VCaP (cell line): ENCODE data around the gene TYRP1.

Experiments used
- H3K27ac ChIP-seq: fragments of 450-650 bp; 2 replicates; pipeline ENCODE4 v1.5.1; 2017
- TF ChIP-seq, protein P1 (sequence below): fragments of 450-650 bp; conservative IDR thresholded peaks from 2 replicates; pipeline ENCODE4 v1.5.1; 2017; ENCODE audit warnings: mild to moderate bottlenecking, moderate library complexity

TYRP1 gene

DNA sequence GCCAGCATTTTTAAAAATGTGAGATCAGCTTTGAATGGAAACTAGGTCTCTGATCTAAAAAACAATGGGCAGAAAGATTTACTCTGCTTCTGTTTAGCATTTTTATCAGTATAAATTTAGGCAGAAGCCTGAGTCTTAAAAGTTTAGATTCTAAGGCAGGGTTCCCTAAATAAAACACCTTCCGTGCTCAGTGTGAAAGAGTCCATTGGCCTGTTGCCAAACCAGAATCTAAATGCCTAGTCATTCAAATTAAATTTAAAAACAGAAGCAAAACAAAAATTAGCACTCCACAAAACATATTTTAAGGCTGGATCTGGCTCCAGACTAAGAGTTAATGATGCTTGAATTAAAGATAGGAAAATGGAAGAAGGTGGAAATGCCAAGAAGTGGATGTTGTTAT is 4.5 kb downstream of the TYRP1 start:
- no peak overlapping the region for H3K27ac ChIP-seq
- TF ChIP-seq, protein P1, sequence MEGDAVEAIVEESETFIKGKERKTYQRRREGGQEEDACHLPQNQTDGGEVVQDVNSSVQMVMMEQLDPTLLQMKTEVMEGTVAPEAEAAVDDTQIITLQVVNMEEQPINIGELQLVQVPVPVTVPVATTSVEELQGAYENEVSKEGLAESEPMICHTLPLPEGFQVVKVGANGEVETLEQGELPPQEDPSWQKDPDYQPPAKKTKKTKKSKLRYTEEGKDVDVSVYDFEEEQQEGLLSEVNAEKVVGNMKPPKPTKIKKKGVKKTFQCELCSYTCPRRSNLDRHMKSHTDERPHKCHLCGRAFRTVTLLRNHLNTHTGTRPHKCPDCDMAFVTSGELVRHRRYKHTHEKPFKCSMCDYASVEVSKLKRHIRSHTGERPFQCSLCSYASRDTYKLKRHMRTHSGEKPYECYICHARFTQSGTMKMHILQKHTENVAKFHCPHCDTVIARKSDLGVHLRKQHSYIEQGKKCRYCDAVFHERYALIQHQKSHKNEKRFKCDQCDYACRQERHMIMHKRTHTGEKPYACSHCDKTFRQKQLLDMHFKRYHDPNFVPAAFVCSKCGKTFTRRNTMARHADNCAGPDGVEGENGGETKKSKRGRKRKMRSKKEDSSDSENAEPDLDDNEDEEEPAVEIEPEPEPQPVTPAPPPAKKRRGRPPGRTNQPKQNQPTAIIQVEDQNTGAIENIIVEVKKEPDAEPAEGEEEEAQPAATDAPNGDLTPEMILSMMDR, result no peak

DNA sequence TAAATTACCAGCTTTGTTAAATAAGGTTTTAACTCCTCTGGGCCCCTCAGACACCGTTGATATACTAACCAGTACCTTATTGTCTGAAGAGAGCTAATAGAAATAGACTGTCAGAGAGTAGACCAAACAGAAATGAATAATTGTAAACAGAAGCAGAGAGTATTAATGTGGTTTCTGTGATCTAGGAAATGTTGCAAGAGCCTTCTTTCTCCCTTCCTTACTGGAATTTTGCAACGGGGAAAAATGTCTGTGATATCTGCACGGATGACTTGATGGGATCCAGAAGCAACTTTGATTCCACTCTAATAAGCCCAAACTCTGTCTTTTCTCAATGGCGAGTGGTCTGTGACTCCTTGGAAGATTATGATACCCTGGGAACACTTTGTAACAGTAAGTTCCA is 5.1 kb downstream of the TYRP1 start:
- TF ChIP-seq, protein P1, result no peak
- no peak overlapping the region for H3K27ac ChIP-seq

DNA sequence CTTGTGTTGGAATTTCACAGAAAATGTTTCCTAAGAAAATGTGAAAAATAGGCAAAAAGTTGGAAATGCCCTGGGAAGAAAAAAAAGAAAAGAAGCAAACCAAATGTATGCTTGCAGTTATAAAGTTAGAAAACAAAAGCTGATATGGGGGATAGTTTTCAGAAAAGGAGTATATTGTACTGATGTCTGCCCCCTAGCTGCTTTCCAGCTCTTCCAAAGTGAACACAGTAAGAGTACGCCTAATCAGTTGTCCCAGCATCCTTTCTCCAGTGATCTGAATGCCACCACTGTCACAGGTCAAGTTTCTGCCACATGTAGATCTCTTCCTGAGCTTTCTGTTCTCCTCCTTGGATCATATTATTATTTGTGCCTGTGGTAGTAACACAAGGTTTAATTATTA is 5.8 kb downstream of the TYRP1 start:
- TF ChIP-seq, protein P1, result no peak
- H3K27ac ChIP-seq, result no peak overlapping the region

DNA sequence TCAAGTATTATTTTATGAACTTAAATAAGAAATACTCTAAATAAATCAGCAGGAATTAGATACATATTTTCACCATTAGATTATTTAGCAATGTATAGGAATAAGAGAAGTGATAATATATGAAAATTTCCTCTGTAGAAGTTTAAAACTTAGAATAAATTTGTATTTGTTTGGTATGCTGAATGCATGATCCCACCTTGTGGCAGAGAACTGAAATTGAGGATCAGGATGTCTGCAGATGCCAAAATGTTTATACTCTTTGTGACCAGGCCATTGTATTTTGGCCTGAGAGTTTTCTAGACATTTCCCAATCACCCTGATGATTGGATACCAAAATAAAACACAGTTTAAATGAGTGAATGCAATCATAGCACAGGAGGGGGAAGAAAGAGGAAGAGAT is 6.3 kb downstream of the TYRP1 start:
- TF ChIP-seq, protein P1, result peak; percentile 62
- H3K27ac ChIP-seq, result no peak overlapping the region

DNA sequence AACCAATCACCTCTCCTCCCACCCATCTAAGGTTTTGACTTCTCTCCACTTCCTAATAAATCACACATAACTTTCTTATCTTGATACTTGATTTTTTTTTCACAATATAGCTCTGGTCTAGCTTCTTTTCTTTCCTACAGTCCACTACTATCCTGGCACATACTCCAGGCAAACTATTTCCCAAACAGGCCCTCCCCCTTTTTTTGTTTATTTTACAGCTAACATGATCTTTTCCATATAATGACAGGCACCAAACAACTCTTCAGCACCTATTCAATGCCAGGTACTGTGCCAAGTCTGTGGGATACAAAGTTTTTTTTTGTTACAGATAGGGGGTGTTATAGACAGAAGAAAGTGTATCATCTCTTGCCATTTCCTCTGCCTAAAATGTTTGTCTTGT is 7.9 kb downstream of the TYRP1 start:
- TF ChIP-seq, protein P1, result no peak
- H3K27ac ChIP-seq, result no peak overlapping the region

DNA sequence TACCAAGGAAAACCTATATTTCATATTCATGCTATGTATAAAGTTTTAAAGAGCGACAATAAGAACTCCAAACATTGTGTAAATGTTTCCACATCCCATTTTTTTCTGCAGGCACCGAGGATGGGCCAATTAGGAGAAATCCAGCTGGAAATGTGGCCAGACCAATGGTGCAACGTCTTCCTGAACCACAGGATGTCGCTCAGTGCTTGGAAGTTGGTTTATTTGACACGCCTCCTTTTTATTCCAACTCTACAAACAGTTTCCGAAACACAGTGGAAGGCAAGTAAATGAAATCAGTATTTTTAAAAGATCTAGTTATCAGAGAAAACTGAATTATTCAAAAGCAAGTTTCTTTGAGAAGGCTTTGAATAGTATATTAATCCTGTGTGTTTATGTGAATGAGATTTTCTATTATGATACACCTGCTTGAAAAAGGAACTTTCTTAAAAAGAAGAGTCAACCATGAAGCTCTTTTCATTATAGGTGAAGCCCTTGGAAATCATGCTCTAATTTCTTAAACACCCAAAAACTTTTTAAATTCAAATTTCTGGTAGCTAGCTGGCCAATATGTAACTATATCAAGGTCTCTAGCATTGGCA is 9.1 kb downstream of the TYRP1 start:
- no peak overlapping the region for H3K27ac ChIP-seq
- TF ChIP-seq, protein P1, result peak; percentile 89

DNA sequence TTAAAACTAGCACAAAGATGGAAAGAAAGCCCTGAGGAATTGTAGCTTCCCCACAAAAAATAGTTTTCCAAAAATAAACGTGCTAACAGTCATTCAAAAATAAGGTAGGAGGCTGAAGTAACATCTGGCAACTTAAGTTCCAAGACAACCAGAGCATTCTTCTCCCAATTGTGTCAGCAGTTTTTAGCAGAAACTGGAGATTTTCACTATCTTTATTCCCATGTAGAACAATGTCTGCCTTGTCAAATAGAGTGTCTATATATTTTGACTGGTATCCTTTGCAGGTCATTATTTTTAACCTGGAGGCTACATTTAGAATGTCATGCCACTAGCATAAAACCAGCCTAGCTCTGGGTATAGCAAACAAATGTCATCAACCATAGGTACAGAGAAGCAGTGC is 10.8 kb downstream of the TYRP1 start:
- H3K27ac ChIP-seq, result no peak overlapping the region
- TF ChIP-seq, protein P1, result no peak
